ENCODE results near the gene HADHA.

DNA sequence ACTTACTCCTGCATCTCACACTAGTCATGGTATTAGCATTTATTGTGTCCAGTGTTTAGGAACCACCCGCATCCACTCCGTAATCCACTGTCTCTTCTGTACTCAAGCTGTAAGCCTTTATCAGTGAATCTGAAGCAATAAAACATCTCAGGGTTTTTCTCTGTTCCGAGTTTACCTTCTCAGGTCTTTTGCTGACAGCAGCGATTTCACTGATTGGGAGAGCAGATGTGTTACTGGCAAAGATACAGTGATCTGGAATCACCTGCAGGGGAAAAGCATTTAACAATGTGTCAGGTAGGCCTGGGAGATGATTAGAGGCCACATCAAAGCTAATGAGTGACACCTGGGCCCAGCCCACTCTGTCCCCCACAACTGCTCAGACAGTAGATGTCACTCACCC, 46.9 kb downstream of the HADHA start:
- no peak for TF ChIP-seq CTCF (IDR thresholded peaks at IDR 0.05; ENCODE audit: insufficient read depth, low read depth, low read length)
- no peak for TF ChIP-seq EZH2 (IDR thresholded peaks at IDR 0.05; ENCODE audit: insufficient read depth, low read length)

All from astrocyte (in vitro differentiated cells and primary cell).